OCI-LY7 (cell line): ENCODE measurements around the gene C1orf167.

ENCODE experiments used
- CTCF ChIP-seq: fragments of 200-600 bp; sonication (generic); conservative IDR thresholded peaks from 2 replicates; pipeline ENCODE4 v1.5.1; 2014; ENCODE audit warnings: mild to moderate bottlenecking, antibody characterized with exemption, low read length, moderate library complexity, mixed read lengths
- EZH2phosphoT487 ChIP-seq: fragments of 200-600 bp; sonication (generic); IDR thresholded peaks from 2 replicates; pipeline ENCODE4 v1.6.1; 2018; ENCODE audit warnings: low read depth, borderline replicate concordance, mild to moderate bottlenecking, mixed run types, antibody characterized with exemption, low read length, moderate library complexity, mixed read lengths

GRCh38 chr1:11796036-11796828 is 34.2 kb downstream of the C1orf167 start:
- TF ChIP-seq CTCF, result no peak
- TF ChIP-seq EZH2phosphoT487, result no peak
